Neuronal stem cell (in vitro differentiated cells): ENCODE results near the gene ADAP1.

ENCODE experiments used
- DNase-seq: peaks from one replicate; pipeline ENCODE4 v3.0.0-alpha.2; 2013; ENCODE audit warnings: low spot score
- H2AFZ ChIP-seq: one replicate; pipeline ENCODE4 v1.6.1; 2013; ENCODE audit warnings: mild to moderate bottlenecking, low read length, inconsistent platforms
- H2AK5ac ChIP-seq: 2 replicates; pipeline ENCODE4 v1.6.1; 2013; ENCODE audit warnings: low read depth, mild to moderate bottlenecking, inconsistent platforms, low read length, moderate library complexity, mixed read lengths
- H2BK120ac ChIP-seq: 2 replicates; pipeline ENCODE4 v1.6.1; 2013; ENCODE audit warnings: low read depth, mild to moderate bottlenecking, inconsistent platforms, low read length, moderate library complexity, mixed read lengths
- H2BK12ac ChIP-seq: one replicate; pipeline ENCODE4 v1.6.1; 2013; ENCODE audit warnings: low read length, inconsistent platforms
- H2BK15ac ChIP-seq: 2 replicates; pipeline ENCODE4 v1.6.1; 2013; ENCODE audit warnings: mild to moderate bottlenecking, low read length, inconsistent platforms, mixed read lengths
- H2BK5ac ChIP-seq: one replicate; pipeline ENCODE4 v1.6.1; 2013; ENCODE audit warnings: inconsistent platforms, mild to moderate bottlenecking, low read length, moderate library complexity
- H3K14ac ChIP-seq: one replicate; pipeline ENCODE4 v1.6.1; 2013; ENCODE audit warnings: low read length, inconsistent platforms
- H3K18ac ChIP-seq: 2 replicates; pipeline ENCODE4 v1.6.1; 2013; ENCODE audit warnings: low read length, inconsistent platforms
- H3K23ac ChIP-seq: 2 replicates; pipeline ENCODE4 v1.6.1; 2013; ENCODE audit warnings: low read depth, mild to moderate bottlenecking, mixed read lengths, low read length, inconsistent platforms; ENCODE audit not compliant: poor library complexity
- H3K27ac ChIP-seq: replicated peaks from 3 replicates; pipeline ENCODE4 v1.5.1; 2013; ENCODE audit warnings: low read length, inconsistent platforms
- H3K27me3 ChIP-seq, 3 experiments: 2 replicates each; pipeline ENCODE4 v1.6.1; 2013; ENCODE audit warnings: low read length in 3 of 3, mild to moderate bottlenecking in 2 of 3, inconsistent platforms in 1 of 3, low read depth in 1 of 3, mixed read lengths in 1 of 3, moderate library complexity in 1 of 3; ENCODE audit not compliant: control insufficient read depth in 3 of 3, insufficient read depth in 3 of 3
- H3K36me3 ChIP-seq, 2 donors: replicated peaks in 1 of 2; 2 replicates each; pipeline ENCODE4 v1.6.1; 2013; ENCODE audit warnings: low read length in 2 of 2; ENCODE audit not compliant: control insufficient read depth in 2 of 2, insufficient read depth in 2 of 2
- H3K4ac ChIP-seq: 2 replicates; pipeline ENCODE4 v1.6.1; 2013; ENCODE audit warnings: inconsistent platforms, mild to moderate bottlenecking, low read length, moderate library complexity
- H3K4me1 ChIP-seq, 2 donors: 1 replicate in 1 of 2; 2 replicates in 1 of 2; pipeline ENCODE4 v1.6.1; 2013; ENCODE audit warnings: low read length in 2 of 2, low read depth in 1 of 2; ENCODE audit not compliant: control insufficient read depth in 2 of 2, insufficient read depth in 1 of 2
- H3K4me2 ChIP-seq: one replicate; pipeline ENCODE4 v1.6.1; 2013; ENCODE audit warnings: mild to moderate bottlenecking, low read length, inconsistent platforms; ENCODE audit not compliant: insufficient read depth, poor library complexity, severe bottlenecking
- H3K4me3 ChIP-seq, 2 donors: 2 replicates each; pipeline ENCODE4 v1.5.1; 2013; ENCODE audit warnings: low read length in 2 of 2, mild to moderate bottlenecking in 2 of 2, inconsistent platforms in 1 of 2, moderate library complexity in 1 of 2
- H3K79me1 ChIP-seq: one replicate; pipeline ENCODE4 v1.6.1; 2013; ENCODE audit warnings: low read depth, mild to moderate bottlenecking, inconsistent platforms, low read length, moderate library complexity
- H3K9ac ChIP-seq: one replicate; pipeline ENCODE4 v1.6.1; 2013; ENCODE audit warnings: mild to moderate bottlenecking, low read depth, low read length, inconsistent platforms; ENCODE audit not compliant: poor library complexity
- H3K9me3 ChIP-seq, 2 donors: replicated peaks in 1 of 2; 2 replicates each; pipeline versions ENCODE3 to v1.6.1; 2013; ENCODE audit warnings: low read length in 2 of 2, mild to moderate bottlenecking in 2 of 2, inconsistent platforms in 1 of 2, low read depth in 1 of 2, mixed read lengths in 1 of 2, moderate library complexity in 1 of 2; ENCODE audit not compliant: control insufficient read depth in 2 of 2, insufficient read depth in 1 of 2
- H4K8ac ChIP-seq: one replicate; pipeline ENCODE4 v1.6.1; 2013; ENCODE audit warnings: low read depth, mild to moderate bottlenecking, inconsistent platforms, low read length, moderate library complexity
- H4K91ac ChIP-seq: one replicate; pipeline ENCODE4 v1.6.1; 2013; ENCODE audit warnings: low read length, low read depth, mild to moderate bottlenecking, inconsistent platforms; ENCODE audit not compliant: poor library complexity
- WGBS, 2 donors: extraction: QIAGEN DNeasy Blood & Tissue Kit; methylation state at CpG; one replicate each; pipeline ENCODE4 v1.1.7; 2013; ENCODE audit warnings: missing lambda C conversion rate in 2 of 2, mixed read lengths in 1 of 2; ENCODE audit not compliant: insufficient read length in 2 of 2, insufficient replicate concordance in 1 of 2; ENCODE audit errors: extremely low coverage in 2 of 2; 5-methylcytosine and 5-hydroxymethylcytosine counted together

ADAP1 gene

GRCh38 chr7:978049-978346, 23.5 kb upstream of the ADAP1 start:
- H3K23ac ChIP-seq = no peak overlapping the region
- H3K27me3 ChIP-seq = no peaks in the 10 kb centered on the region
- H4K91ac ChIP-seq = no peak overlapping the region
- peaks cover 11 to 29% of the 10 kb centered on the region in 2 donors for H3K4me1 ChIP-seq
- peak overlapping the region; percentile 27 for H3K14ac ChIP-seq
- no peak overlapping the region for H2BK12ac ChIP-seq
- H2BK120ac ChIP-seq = no peak overlapping the region
- no peak overlapping the region for H4K8ac ChIP-seq
- no peak overlapping the region for H3K27ac ChIP-seq
- peak overlapping the region; percentile 87 for H2AFZ ChIP-seq
- H3K4me3 ChIP-seq = no peak overlapping the region
- no peak overlapping the region for H2AK5ac ChIP-seq
- no peak for DNase-seq
- WGBS, 2 donors = no CpG with 5 or more reads among the region's 7 CpGs
- H3K4ac ChIP-seq = no peak overlapping the region
- H3K79me1 ChIP-seq = peaks cover 11% of the 10 kb centered on the region
- H3K4me2 ChIP-seq = no peak overlapping the region
- H3K36me3 ChIP-seq = peaks cover 0 to 5% of the 10 kb centered on the region in 2 donors
- no peak overlapping the region for H3K9ac ChIP-seq
- H2BK5ac ChIP-seq = no peak overlapping the region
- no peak overlapping the region for H3K18ac ChIP-seq
- no peak overlapping the region for H2BK15ac ChIP-seq
- no peaks in the 10 kb centered on the region for H3K9me3 ChIP-seq

- H3K4me2 ChIP-seq = no peak overlapping the region
- peak overlapping the region; percentile 91 for H2BK5ac ChIP-seq
- H3K14ac ChIP-seq = peak overlapping the region; percentile 73
- no CpG with 5 or more reads among the region's 19 CpGs for WGBS, 2 donors
- H4K91ac ChIP-seq = no peak overlapping the region
- no peaks in the 10 kb centered on the region for H3K27me3 ChIP-seq
- H3K4me3 ChIP-seq = no peak overlapping the region
- peaks cover 0 to 10% of the 10 kb centered on the region in 2 donors for H3K36me3 ChIP-seq
- no peaks in the 10 kb centered on the region for H3K9me3 ChIP-seq
- H2BK120ac ChIP-seq = no peak overlapping the region
- peak overlapping the region; percentile 26 for H3K27ac ChIP-seq
- H4K8ac ChIP-seq = no peak overlapping the region
- H3K18ac ChIP-seq = peak overlapping the region; percentile 90
- H3K4me1 ChIP-seq = peaks cover 11 to 26% of the 10 kb centered on the region in 2 donors
- H3K79me1 ChIP-seq = peaks cover 11% of the 10 kb centered on the region
- no peak overlapping the region for H3K9ac ChIP-seq
- no peak for DNase-seq
- H2AFZ ChIP-seq = peak overlapping the region; percentile 87
- peak overlapping the region; percentile 80 for H2BK12ac ChIP-seq
- H3K4ac ChIP-seq = no peak overlapping the region
- H2BK15ac ChIP-seq = peak overlapping the region; percentile 62
- H2AK5ac ChIP-seq = peak overlapping the region; percentile 97
- H3K23ac ChIP-seq = peak overlapping the region; percentile 10
These were observed 23.0 kb upstream of the ADAP1 start for GRCh38 chr7:977326-978048.

- Histone ChIP-seq H3K4ac (no peak overlapping the region), H3K9me3 (no peaks in the 10 kb centered on the region), H2BK120ac (no peak overlapping the region), H4K91ac (no peak overlapping the region), H3K4me3 (no peak overlapping the region), H3K79me1 (peaks cover 11% of the 10 kb centered on the region), H2BK15ac (peak overlapping the region; percentile 62), H3K23ac (peak overlapping the region; percentile 10), H2AFZ (peak overlapping the region; percentile 87), H3K27me3 (no peaks in the 10 kb centered on the region), H3K14ac (peak overlapping the region; percentile 73), H4K8ac (no peak overlapping the region), H2BK12ac (peak overlapping the region; percentile 80), H3K36me3 (peaks cover 4 to 16% of the 10 kb centered on the region in 2 donors), H3K4me1 (peaks cover 11 to 26% of the 10 kb centered on the region in 2 donors), H2AK5ac (peak overlapping the region; percentile 97), H3K27ac (peak overlapping the region; percentile 26), H3K18ac (peak overlapping the region; percentile 90), H3K9ac (no peak overlapping the region), H3K4me2 (no peak overlapping the region), H2BK5ac (peak overlapping the region; percentile 91)
- no CpG with 5 or more reads among the region's 19 CpGs for WGBS, 2 donors
- no peak for DNase-seq
These were observed 22.4 kb upstream of the ADAP1 start for GRCh38 chr7:976901-977325.

GRCh38 chr7:975702-976473, 21.4 kb upstream of the ADAP1 start:
- H2AFZ ChIP-seq = peak overlapping the region; percentile 98
- no peaks in the 10 kb centered on the region for H3K9me3 ChIP-seq
- peak overlapping the region; percentile 97 for H3K18ac ChIP-seq
- peak overlapping the region; percentile 50 for H3K9ac ChIP-seq
- peak overlapping the region; percentile 65 for H3K14ac ChIP-seq
- H3K4me3 ChIP-seq = peak overlapping the region; percentile 68 to 72
- peak overlapping the region; percentile 99 for H3K4ac ChIP-seq
- H3K23ac ChIP-seq = peak overlapping the region; percentile 94
- H3K27ac ChIP-seq = no peak overlapping the region
- H2BK120ac ChIP-seq = peak overlapping the region; percentile 84
- peak overlapping the region; percentile 99 for H2BK15ac ChIP-seq
- H3K4me2 ChIP-seq = peak overlapping the region; percentile 81
- no CpG with 5 or more reads among the region's 28 CpGs for WGBS, 2 donors
- no peak overlapping the region for H4K91ac ChIP-seq
- DNase-seq = no peak
- peaks cover 11 to 26% of the 10 kb centered on the region in 2 donors for H3K4me1 ChIP-seq
- H2BK12ac ChIP-seq = peak overlapping the region; percentile 93
- H2AK5ac ChIP-seq = peak overlapping the region; percentile 97
- peaks cover 12% of the 10 kb centered on the region for H3K79me1 ChIP-seq
- H3K27me3 ChIP-seq = no peaks in the 10 kb centered on the region
- H4K8ac ChIP-seq = peak overlapping the region; percentile 97
- peaks cover 7 to 24% of the 10 kb centered on the region in 2 donors for H3K36me3 ChIP-seq
- peak overlapping the region; percentile 60 for H2BK5ac ChIP-seq
